Spleen (tissue), 11 donors: Measurements from ENCODE around the gene KAT5. TPM values are rescaled to one million over a fixed set of nuclear protein-coding genes. Genes with fewer than 3 reads are reported as not detected.
"Not testable (repeated sequence)": the region's sequence is repeated elsewhere in the genome, so short reads cannot be mapped to it uniquely, and the experiment has no call there.

ENCODE experiments used
- DNase-seq: peaks from one replicate; pipeline ENCODE4 v3.0.0-alpha.2; 2020
- H3K27ac ChIP-seq, 8 donors: fragments of 200-600 bp; sonication (generic) in 7 of 8; 1 replicate in 4 of 8; 2 replicates in 4 of 8; pipeline versions ENCODE4 v1.5.0 to v1.8.0; 2016 to 2021; ENCODE audit warnings: inconsistent platforms in 4 of 8, mild to moderate bottlenecking in 4 of 8, moderate library complexity in 1 of 8
- H3K27me3 ChIP-seq, 7 donors: fragments of 200-600 bp; sonication (generic) in 6 of 7; replicated peaks in 1 of 7; 1 replicate in 4 of 7; 2 replicates in 3 of 7; pipeline versions ENCODE4 v1.5.0 to v1.8.0; 2016 to 2021; ENCODE audit warnings: inconsistent platforms in 3 of 7, mild to moderate bottlenecking in 1 of 7
- H3K36me3 ChIP-seq, 6 donors: fragments of 200-600 bp; sonication (generic) in 5 of 6; 1 replicate in 4 of 6; 2 replicates in 2 of 6; pipeline versions ENCODE4 v1.5.0 to v1.8.0; 2016 to 2021; ENCODE audit warnings: inconsistent platforms in 2 of 6
- H3K4me1 ChIP-seq, 6 donors: fragments of 200-600 bp; sonication (generic) in 5 of 6; 1 replicate in 3 of 6; 2 replicates in 3 of 6; pipeline versions ENCODE4 v1.5.0 to v1.8.0; 2016 to 2021; ENCODE audit warnings: inconsistent platforms in 3 of 6
- H3K4me3 ChIP-seq, 8 donors: fragments of 200-600 bp; sonication (generic) in 7 of 8; 1 replicate in 4 of 8; 2 replicates in 4 of 8; pipeline versions ENCODE4 v1.5.0 to v1.8.0; 2016 to 2021; ENCODE audit warnings: inconsistent platforms in 4 of 8, mild to moderate bottlenecking in 4 of 8, moderate library complexity in 2 of 8
- H3K9me3 ChIP-seq, 8 donors: fragments of 200-600 bp; sonication (generic) in 7 of 8; 1 replicate in 4 of 8; 2 replicates in 4 of 8; pipeline versions ENCODE4 v1.5.0 to v1.8.0; 2016 to 2021; ENCODE audit warnings: inconsistent platforms in 4 of 8
- CTCF ChIP-seq, 11 experiments: fragments of 200-600 bp in 7 of 11; fragments of 450-650 bp in 4 of 11; sonication (generic) in 4 of 11; IDR thresholded peaks in 8 of 11; conservative IDR thresholded peaks in 3 of 11; 1 replicate in 7 of 11; 2 replicates in 4 of 11; pipeline versions ENCODE4 v1.4.0 to v1.8.0; 2016 to 2021; ENCODE audit warnings: antibody characterized with exemption in 11 of 11, inconsistent platforms in 4 of 11, mild to moderate bottlenecking in 1 of 11
- POLR2A ChIP-seq, 3 donors: fragments of 450-650 bp; IDR thresholded peaks; one replicate each; pipeline ENCODE4 v1.5.1; 2017; ENCODE audit warnings: antibody characterized with exemption in 3 of 3, mild to moderate bottlenecking in 1 of 3
- POLR2AphosphoS5 ChIP-seq, 3 donors: sonication (generic); formaldehyde crosslinking; IDR thresholded peaks; one replicate each; pipeline ENCODE4 v1.5.1; 2017; ENCODE audit warnings: antibody characterized with exemption in 3 of 3
- WGBS, 5 donors: extraction: QIAGEN DNeasy Blood & Tissue Kit in 3 of 5; methylation state at CpG; one replicate each; pipeline versions ENCODE4 v1.1.5 to v1.1.7; 2013 to 2018; 5-methylcytosine and 5-hydroxymethylcytosine counted together
- intact Hi-C: fragments of 100-400 bp; cut with DNase I; formaldehyde crosslinking; loops from one replicate; pipeline ENCODE4 v1.15.0; 2023; ENCODE audit warnings: low total_unique reads
- polyA plus RNA-seq, 3 donors: library from polyadenylated mRNA; stranded (reverse); fragments of 200-250 nt; gene quantifications; one replicate each; pipeline ENCODE4 v1.2.1, GENCODE V29; 2013
- total RNA-seq, 7 donors: library from RNA; depleted of rRNA in 3 of 7; stranded (reverse); fragments of >200 nt in 3 of 7; fragmentation: NEBNext Ultra II Directional in 4 of 7; extraction: Animal tissue kit (Norgen Biotek cat#: 25700) in 4 of 7; gene quantifications; one replicate each; pipeline versions ENCODE4 v1.1.0 to v1.2.1, GENCODE V29; 2016 to 2021
- donor health status: healthy with polysubstance abuse.
- donor health status: DM: no; HTN: no; CAD: no; lungs with moderate emphysema.
- donor health status: DM: no; HTN: no; CAD: no.
- donor health status: Bipolar disorder and iron deficiency.
- donor health status: healthy.
- donor health status: DM: no; HTN: no; CAD: no.
- donor health status: DM: yes; HTN: yes; CAD: no.

KAT5 gene
- total and polyA plus RNA-seq, 10 donors: 55.0 to 103 (median 67.3) TPM

GRCh38 chr11:65685981-65686380 is 26.1 kb upstream of the KAT5 start:
- no peaks in the 10 kb centered on the region for H3K9me3 ChIP-seq
- TF ChIP-seq POLR2A (IDR thresholded peaks at IDR 0.05): no peak
- no peak for TF ChIP-seq CTCF (IDR thresholded peaks at IDR 0.05 in 8 of 11, conservative IDR thresholded peaks at IDR 0.05 in 3 of 11)
- TF ChIP-seq POLR2AphosphoS5 (IDR thresholded peaks at IDR 0.05): peak in 1 of 3 donors; percentile 15
- H3K27ac ChIP-seq: peak overlapping the region in 3 of 8 donors; percentile 1 to 47 (median 8)
- 68 to 91% (median 69%) methylated on average over 8 of the region's 8 CpGs for WGBS, 5 donors
- no peak for DNase-seq
- H3K4me3 ChIP-seq: no peak overlapping the region
- no peaks in the 10 kb centered on the region for H3K36me3 ChIP-seq
- H3K4me1 ChIP-seq: no peaks in the 10 kb centered on the region
- intact Hi-C loops: no loop called here
- H3K27me3 ChIP-seq: no peaks in the 10 kb centered on the region

- intact Hi-C loops, H3K27ac ChIP-seq, H3K36me3 ChIP-seq, H3K9me3 ChIP-seq, H3K4me1 ChIP-seq, H3K4me3 ChIP-seq, H3K27me3 ChIP-seq, DNase-seq: not testable (repeated sequence)
- WGBS, 5 donors: 89 to 98% (median 90%) methylated on average over 8 of the region's 8 CpGs
These were observed 20.2 kb upstream of the KAT5 start for GRCh38 chr11:65691847-65692246.

- intact Hi-C loops: no loop called here
- no peaks in the 10 kb centered on the region for H3K4me1 ChIP-seq
- H3K4me3 ChIP-seq: no peak overlapping the region
- no peaks in the 10 kb centered on the region for H3K27me3 ChIP-seq
- no peaks in the 10 kb centered on the region for H3K9me3 ChIP-seq
- H3K36me3 ChIP-seq: no peaks in the 10 kb centered on the region
- TF ChIP-seq CTCF (IDR thresholded peaks at IDR 0.05 in 8 of 11, conservative IDR thresholded peaks at IDR 0.05 in 3 of 11) (no peak), POLR2AphosphoS5 (IDR thresholded peaks at IDR 0.05) (no peak), POLR2A (IDR thresholded peaks at IDR 0.05) (no peak)
- H3K27ac ChIP-seq: no peak overlapping the region
- WGBS, 5 donors: 62 to 73% (median 65%) methylated on average over 11 of the region's 11 CpGs
- DNase-seq: no peak
These were observed 19.7 kb upstream of the KAT5 start for GRCh38 chr11:65692367-65692766.

- intact Hi-C loops: no loop called here
- no peak for DNase-seq
- no peaks in the 10 kb centered on the region for H3K9me3 ChIP-seq
These were observed 16.4 kb upstream of the KAT5 start for GRCh38 chr11:65695459-65696241.

More at GRCh38 chr11:65695459-65696241, 16.4 kb upstream of the KAT5 start:
- Histone ChIP-seq H3K4me1 (no peaks in the 10 kb centered on the region), H3K27me3 (no peaks in the 10 kb centered on the region), H3K27ac (peak overlapping the region in 1 of 8 donors; percentile 22), H3K4me3 (no peak overlapping the region), H3K36me3 (no peaks in the 10 kb centered on the region)
- TF ChIP-seq POLR2A (IDR thresholded peaks at IDR 0.05): no peak
- no peak for TF ChIP-seq CTCF (IDR thresholded peaks at IDR 0.05 in 8 of 11, conservative IDR thresholded peaks at IDR 0.05 in 3 of 11)
- no peak for TF ChIP-seq POLR2AphosphoS5 (IDR thresholded peaks at IDR 0.05)
- 82 to 84% (median 83%) methylated on average over 12 of the region's 12 CpGs for WGBS, 5 donors
